Gastroesophageal sphincter (tissue), 3 donors: ENCODE measurements around the gene CLIC6.

Source experiments
- EP300 ChIP-seq: sonication (generic); formaldehyde crosslinking; IDR thresholded peaks from one replicate; pipeline ENCODE4 v1.6.1; 2017; ENCODE audit warnings: antibody characterized with exemption, mild to moderate bottlenecking
- POLR2A ChIP-seq, 2 donors: fragments of 450-650 bp; IDR thresholded peaks; one replicate each; pipeline ENCODE4 v1.6.1; 2017; ENCODE audit warnings: antibody characterized with exemption in 2 of 2, mild to moderate bottlenecking in 2 of 2, moderate library complexity in 1 of 2
- POLR2AphosphoS5 ChIP-seq: sonication (generic); formaldehyde crosslinking; IDR thresholded peaks from one replicate; pipeline ENCODE4 v1.6.1; 2017; ENCODE audit warnings: antibody characterized with exemption
- TF ChIP-seq, protein P1 (sequence below), 4 experiments: fragments of 200-600 bp in 2 of 4; fragments of 450-650 bp in 2 of 4; sonication (generic) in 1 of 4; IDR thresholded peaks; one replicate each; pipeline ENCODE4 v1.5.1; 2017 to 2019; ENCODE audit warnings: antibody characterized with exemption in 4 of 4, mild to moderate bottlenecking in 2 of 4, moderate library complexity in 2 of 4

- TF ChIP-seq, protein P1, sequence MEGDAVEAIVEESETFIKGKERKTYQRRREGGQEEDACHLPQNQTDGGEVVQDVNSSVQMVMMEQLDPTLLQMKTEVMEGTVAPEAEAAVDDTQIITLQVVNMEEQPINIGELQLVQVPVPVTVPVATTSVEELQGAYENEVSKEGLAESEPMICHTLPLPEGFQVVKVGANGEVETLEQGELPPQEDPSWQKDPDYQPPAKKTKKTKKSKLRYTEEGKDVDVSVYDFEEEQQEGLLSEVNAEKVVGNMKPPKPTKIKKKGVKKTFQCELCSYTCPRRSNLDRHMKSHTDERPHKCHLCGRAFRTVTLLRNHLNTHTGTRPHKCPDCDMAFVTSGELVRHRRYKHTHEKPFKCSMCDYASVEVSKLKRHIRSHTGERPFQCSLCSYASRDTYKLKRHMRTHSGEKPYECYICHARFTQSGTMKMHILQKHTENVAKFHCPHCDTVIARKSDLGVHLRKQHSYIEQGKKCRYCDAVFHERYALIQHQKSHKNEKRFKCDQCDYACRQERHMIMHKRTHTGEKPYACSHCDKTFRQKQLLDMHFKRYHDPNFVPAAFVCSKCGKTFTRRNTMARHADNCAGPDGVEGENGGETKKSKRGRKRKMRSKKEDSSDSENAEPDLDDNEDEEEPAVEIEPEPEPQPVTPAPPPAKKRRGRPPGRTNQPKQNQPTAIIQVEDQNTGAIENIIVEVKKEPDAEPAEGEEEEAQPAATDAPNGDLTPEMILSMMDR (IDR thresholded peaks at IDR 0.05) = no peak
- no peak for TF ChIP-seq POLR2A (IDR thresholded peaks at IDR 0.05)
- TF ChIP-seq EP300 = no peak
- TF ChIP-seq POLR2AphosphoS5 = peak; percentile 64
These were observed 18.3 kb downstream of the CLIC6 start for GRCh38 chr21:34687065-34687464.
